HG02943 (cell line): ENCODE results near the gene IDNK.
A peak's percentile ranks its signal among the peaks of the same experiment; 100 is the strongest.

Experiments used
- ATAC-seq: cut with Tn5 transposase; IDR thresholded peaks from one replicate; pipeline ENCODE4 v1.9.1; 2021; ENCODE audit warnings: mild to moderate bottlenecking, low read depth, moderate library complexity; ENCODE audit not compliant: unreplicated experiment

Gene IDNK

GRCh38 chr9:83633255-83633654 lies 10.3 kb downstream of the IDNK start:
- ATAC-seq = peak; percentile 56

DNA sequence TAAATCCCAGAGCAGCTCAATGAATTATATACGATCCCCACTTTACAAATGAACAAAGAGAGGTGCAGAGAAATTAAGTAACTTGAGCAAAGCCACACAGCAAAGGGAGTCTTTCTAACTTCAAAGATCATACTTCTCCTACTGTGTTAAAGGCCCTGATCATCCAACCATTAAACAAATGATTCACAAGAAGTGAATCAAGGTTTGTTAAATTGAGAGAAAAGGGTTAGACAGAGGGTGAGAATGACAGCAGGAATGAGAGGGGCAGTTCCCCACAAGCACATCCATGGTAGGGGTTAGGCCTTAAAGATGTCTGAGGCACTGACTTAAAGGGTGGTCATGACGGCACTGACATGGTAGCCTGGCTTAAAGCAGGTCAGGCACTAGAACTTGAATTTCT lies 10.7 kb downstream of the IDNK start:
- ATAC-seq = no peak

DNA sequence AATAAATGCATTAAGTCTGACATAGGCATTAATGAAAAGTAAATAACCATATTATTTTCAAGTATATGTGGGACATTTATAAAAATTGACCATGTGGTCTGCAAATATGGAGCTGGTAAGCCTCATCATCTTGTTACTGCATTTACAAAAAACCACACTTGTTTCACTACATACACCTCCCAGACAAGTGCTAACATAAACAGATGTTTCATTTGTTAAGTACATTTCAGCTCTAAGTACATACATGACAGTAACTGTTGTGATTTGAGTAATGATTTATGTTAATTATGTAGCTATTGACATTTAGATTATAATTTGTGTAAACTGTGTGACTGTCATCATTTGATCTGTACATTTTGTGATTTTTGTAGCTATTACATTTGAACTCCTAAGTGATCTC lies 13.9 kb downstream of the IDNK start:
- no peak for ATAC-seq

DNA sequence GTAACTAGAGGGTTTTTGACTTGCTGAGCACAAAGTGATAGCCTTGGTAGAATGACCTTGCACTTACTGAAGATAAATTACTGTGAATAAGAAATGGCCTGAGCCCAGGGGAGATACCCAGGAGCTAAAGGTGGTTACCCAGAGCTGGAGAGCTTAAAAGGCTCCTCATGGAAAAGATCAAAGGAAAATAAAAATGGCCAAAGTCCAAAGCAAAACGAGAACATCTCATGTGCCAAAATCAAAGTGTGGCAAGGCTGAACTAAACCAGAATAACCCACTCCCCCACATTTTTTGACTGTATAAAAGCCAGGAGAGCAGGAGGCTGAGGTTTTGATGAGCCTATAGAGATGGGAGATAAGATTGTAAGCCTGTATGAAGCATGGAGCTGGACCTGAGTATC lies 14.4 kb downstream of the IDNK start:
- no peak for ATAC-seq

DNA sequence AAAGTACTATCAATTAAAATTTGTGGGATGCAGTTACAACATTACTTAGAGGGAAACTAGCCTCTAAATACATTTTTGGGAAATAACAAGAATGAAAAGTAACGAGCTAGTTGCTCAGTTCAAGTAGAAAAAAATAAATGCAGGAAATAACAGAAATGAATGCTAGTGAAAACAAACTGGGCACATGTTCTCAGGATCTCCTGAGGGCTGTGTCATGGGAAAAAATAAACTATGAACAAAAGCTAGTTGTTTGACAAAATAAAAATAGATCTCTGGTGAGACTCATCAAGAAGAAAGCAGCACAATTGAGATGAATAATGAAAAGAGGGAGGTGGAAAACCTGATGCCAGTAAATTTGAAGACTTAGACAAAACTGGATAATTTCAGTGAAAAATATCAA lies 16.3 kb downstream of the IDNK start:
- no peak for ATAC-seq

- no peak for ATAC-seq
Measured at GRCh38 chr9:83642793-83643192, 19.9 kb downstream of the IDNK start.

DNA sequence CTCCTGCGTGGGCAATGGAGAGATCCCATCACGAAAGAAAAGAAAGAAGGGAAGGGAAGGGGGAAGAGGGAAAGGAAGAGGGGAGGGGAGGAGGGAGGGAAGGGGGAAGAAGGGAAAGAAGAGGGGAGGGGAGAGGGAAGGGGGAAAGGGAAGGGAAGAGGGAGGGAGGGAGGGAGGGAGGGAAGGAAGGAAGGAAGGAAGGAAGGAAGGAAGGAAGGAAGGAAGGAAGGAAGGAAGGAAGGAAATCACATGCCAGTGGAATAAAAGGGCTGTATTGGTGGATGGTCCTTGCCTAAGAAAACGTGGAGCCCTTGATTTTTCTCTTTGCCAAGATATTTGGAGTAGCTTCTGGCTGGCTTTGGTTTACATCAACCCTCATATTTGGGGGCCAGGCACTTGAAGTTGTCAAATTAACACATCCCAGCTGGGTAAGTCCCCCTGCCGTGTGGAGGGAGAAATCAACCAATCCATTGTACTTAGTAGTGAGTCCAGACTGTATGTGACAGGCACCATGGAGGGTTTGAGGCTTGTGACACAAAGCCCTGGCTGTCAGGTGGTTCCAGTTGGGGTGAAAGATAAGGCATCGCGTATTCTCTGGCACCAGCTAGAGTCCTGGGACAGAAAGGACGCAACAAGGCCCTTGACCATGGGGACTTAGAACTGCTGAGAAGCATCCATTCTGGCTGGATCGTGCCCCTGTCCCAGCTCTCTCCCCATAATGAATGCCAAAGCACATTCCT lies 23.7 kb downstream of the IDNK start:
- no peak for ATAC-seq

- no peak for ATAC-seq
Measured at GRCh38 chr9:83649080-83649479, 26.1 kb downstream of the IDNK start.

GRCh38 chr9:83649515-83649914 lies 26.6 kb downstream of the IDNK start:
- no peak for ATAC-seq

- ATAC-seq = no peak
Measured at GRCh38 chr9:83651558-83651957, 28.6 kb downstream of the IDNK start.

- no peak for ATAC-seq
Measured at GRCh38 chr9:83652433-83652832, 29.5 kb downstream of the IDNK start.

DNA sequence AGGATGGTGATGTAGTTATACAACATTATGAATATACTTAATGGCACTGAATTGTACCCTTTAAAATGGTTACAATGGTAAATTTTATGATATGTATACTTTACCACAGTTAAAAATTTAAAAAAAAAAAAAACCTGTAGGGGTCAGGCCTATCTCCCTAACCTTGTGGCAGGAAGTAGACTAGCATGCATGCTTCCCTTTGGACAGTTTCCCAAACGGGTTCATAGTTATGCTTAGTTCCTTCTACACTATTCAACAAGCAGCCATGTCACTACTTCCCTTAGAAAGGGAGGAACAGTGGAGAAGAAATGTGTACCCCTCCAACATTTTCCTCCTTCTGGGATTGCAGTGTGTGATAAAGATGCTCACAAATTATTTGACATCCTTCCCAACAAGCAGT lies 32.5 kb downstream of the IDNK start:
- no peak for ATAC-seq

DNA sequence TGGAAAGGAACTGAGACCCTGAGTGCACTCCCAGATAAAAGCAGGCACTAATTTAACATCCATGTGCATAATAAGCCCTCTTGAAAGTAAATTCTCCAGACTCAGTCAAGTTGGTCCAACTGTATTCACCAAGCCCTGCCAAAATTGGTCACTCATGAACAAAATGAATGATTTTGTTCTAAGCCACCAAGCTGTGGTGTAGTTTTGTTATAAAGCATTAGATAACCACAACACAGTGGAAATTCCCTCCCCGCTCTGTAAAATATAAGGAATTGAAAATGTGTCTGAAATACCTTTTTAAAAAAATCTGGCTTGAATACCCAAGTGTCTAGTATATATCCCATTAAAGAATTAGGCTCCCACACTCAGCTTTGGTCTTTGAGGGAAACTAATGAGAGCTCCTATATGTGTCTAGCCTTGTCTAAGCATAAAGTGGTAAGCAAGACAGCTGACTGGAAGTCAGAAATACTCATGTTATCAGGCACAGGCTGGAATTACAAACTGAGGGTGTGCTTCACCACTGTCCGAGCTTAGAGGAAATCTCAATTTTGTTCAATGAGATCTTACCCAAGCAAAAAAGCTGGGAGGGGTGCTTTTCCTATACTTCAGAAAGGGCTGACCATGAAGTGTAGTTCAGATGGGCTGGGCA lies 33.2 kb downstream of the IDNK start:
- ATAC-seq = no peak

GRCh38 chr9:83656952-83657351 lies 34.0 kb downstream of the IDNK start:
- no peak for ATAC-seq

DNA sequence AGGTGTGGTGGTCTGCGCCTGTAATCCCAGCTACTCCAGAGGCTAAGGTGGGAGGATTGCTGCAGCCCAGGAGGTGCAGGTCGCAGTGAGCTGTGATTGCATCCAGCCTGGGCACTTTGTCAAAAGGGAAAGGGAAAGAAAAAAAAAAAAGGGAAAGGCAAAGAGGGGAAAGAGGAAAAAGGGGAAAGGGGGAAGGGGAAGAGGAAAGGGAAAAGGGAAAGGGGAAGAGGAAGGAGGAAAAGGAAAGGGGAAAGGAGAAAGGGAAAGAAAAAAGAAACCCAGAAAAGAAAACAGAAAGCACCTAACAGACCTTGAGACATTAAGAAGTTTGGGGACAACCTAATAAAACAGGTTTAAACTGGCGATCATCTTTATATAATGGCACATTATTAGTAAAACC lies 40.0 kb downstream of the IDNK start:
- ATAC-seq = no peak

DNA sequence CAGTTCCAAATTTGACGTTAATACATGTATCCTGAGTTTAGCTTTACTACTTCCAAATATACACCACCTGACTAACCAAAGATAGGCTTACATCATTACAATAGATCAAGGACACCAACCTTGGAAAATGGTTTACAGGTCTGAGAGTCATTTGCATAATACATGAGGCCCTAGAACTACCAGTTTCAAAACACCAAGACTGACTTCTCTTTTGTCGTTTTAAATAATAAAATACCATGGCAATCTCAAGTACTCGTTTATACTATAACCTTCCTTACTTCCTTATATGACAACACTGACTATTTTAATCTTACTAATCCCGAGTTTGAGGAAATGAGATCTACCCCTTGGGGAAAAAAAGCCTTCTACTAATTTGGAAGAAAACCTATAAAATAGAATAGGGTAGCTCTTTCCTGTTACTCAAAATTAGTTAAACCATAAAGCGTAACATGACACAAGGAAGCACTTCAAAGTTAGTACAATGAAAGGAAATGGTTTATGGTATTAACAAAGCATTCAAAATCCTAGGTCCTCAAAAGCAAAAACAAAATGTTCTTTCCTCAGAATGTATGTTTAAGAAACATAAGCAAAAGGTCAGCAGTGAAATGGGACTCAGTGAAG lies 42.7 kb downstream of the IDNK start:
- ATAC-seq = peak; percentile 92

GRCh38 chr9:83669067-83669466 lies 46.1 kb downstream of the IDNK start:
- no peak for ATAC-seq

DNA sequence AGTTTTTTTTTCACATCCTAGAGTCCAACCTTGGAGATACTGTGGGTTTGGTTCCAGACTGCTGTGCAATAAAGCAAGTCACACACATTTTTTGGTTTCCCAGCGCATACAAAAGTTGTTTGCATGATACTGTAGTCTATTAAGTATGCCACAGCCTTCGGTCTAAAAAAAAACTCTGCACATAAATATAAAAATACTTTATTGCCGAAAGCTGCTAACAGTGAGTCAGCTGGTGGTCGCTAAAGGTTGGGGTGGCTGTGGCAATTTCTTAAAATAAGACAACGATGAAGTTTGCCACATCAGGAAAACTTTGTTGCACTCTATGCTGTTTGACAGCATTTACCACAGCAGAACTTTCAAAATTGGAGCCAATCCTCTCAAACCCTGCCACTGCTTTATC lies 47.4 kb downstream of the IDNK start:
- no peak for ATAC-seq

GRCh38 chr9:83671451-83671850 lies 48.5 kb downstream of the IDNK start:
- ATAC-seq = no peak

DNA sequence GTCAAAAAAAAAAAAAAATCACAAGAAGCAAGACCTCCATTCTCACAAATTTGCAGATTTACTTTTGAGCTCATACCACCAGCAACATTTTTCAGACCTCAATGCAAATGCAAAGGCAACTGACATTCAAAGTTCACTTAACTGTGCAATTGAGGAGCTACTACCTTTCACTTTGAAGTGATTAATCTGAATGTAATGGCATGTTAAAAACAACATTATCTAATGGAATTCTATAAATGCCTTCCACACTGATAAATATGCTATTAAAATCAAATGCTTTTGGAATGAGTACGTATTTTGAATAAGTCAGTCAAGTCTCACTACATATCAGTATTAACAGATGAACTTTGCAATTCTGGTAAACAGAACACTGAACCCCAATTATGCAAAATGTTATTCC lies 52.5 kb downstream of the IDNK start:
- ATAC-seq = no peak

DNA sequence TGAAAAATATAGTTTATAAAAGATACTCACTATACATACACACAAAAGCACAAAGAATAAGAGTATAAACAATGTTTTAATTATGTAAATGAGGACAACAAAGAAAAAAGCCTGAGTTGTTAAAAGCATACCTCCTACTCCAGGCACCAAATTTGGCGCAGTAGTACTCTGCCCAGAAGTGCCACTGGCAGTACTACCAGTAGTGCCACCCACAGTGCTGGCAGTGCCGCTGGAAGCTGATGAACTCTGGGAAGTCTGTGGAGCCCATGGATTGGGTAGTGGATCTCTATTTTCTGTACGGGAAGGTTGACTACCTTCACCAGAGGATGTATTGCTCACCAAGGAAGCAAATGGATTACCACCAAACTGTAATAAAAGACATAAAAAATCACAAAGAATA lies 54.7 kb downstream of the IDNK start:
- no peak for ATAC-seq

GRCh38 chr9:83680233-83680632 lies 57.3 kb downstream of the IDNK start:
- ATAC-seq = no peak
